Smooth muscle cell (in vitro differentiated cells): ENCODE data around the gene C20orf202. TPM values are rescaled to one million over a fixed set of nuclear protein-coding genes. Genes with fewer than 3 reads are reported as not detected.

ENCODE experiments used
- DNase-seq: peaks from one replicate; lab custom pipeline; 2025; ENCODE audit not compliant: unreplicated experiment; lab: John Stamatoyannopoulos, UW
- H2AFZ ChIP-seq: fragments of 200-600 bp; sonication (generic); 2 replicates; pipeline ENCODE4 v1.6.0; 2016; ENCODE audit warnings: antibody characterized with exemption, low read depth, mild to moderate bottlenecking
- H3F3A ChIP-seq: fragments of 200-600 bp; sonication (generic); 2 replicates; pipeline ENCODE4 v1.6.0; 2017; ENCODE audit warnings: antibody characterized with exemption, low read depth
- H3K27ac ChIP-seq: fragments of 200-600 bp; sonication (generic); 2 replicates; pipeline ENCODE4 v1.5.1; 2016; ENCODE audit warnings: low read depth, mild to moderate bottlenecking
- H3K27me3 ChIP-seq: fragments of 200-600 bp; sonication (generic); 2 replicates; pipeline ENCODE4 v1.6.1; 2016; ENCODE audit warnings: low read depth, mild to moderate bottlenecking
- H3K36me3 ChIP-seq: fragments of 200-600 bp; sonication (generic); 2 replicates; pipeline ENCODE4 v1.5.1; 2016; ENCODE audit warnings: low read depth
- H3K4me1 ChIP-seq: fragments of 200-600 bp; sonication (generic); 2 replicates; pipeline ENCODE4 v1.5.1; 2016; ENCODE audit warnings: low read depth
- H3K4me2 ChIP-seq: fragments of 200-600 bp; sonication (generic); 2 replicates; pipeline ENCODE4 v1.6.0; 2016; ENCODE audit warnings: mild to moderate bottlenecking
- H3K4me3 ChIP-seq: fragments of 200-600 bp; sonication (generic); 2 replicates; pipeline ENCODE4 v1.5.1; 2016; ENCODE audit warnings: mild to moderate bottlenecking
- H3K79me2 ChIP-seq: fragments of 200-600 bp; sonication (generic); 2 replicates; pipeline ENCODE4 v1.6.0; 2016; ENCODE audit warnings: low read depth, mild to moderate bottlenecking
- H3K9ac ChIP-seq: fragments of 200-600 bp; sonication (generic); 2 replicates; pipeline ENCODE4 v1.6.0; 2016; ENCODE audit warnings: low read depth
- H3K9me3 ChIP-seq: fragments of 200-600 bp; sonication (generic); replicated peaks from 2 replicates; pipeline ENCODE4 v1.5.1; 2016; ENCODE audit warnings: low read depth
- H4K20me1 ChIP-seq: fragments of 200-600 bp; sonication (generic); 2 replicates; pipeline ENCODE4 v1.6.0; 2016; ENCODE audit warnings: low read depth
- CTCF ChIP-seq: fragments of 200-600 bp; sonication (generic); IDR thresholded peaks from 2 replicates; pipeline ENCODE4 v1.5.1; 2017; ENCODE audit warnings: borderline replicate concordance, mild to moderate bottlenecking, antibody characterized with exemption; ENCODE audit not compliant: insufficient read depth, poor library complexity, severe bottlenecking
- WGBS: methylation state at CpG from one replicate; pipeline ENCODE4 v1.1.7; 2016; ENCODE audit warnings: low lambda C conversion rate; 5-methylcytosine and 5-hydroxymethylcytosine counted together
- polyA plus RNA-seq: library from polyadenylated mRNA; unstranded; fragments of >200 nt; fragmentation: Nextera tagmentation; extraction: Ambion mirVana; gene quantifications from 2 replicates; pipeline ENCODE4 v1.2.1, GENCODE V29; 2016
- total RNA-seq: library from RNA; depleted of rRNA; stranded (reverse); fragments of >200 nt; gene quantifications from 2 replicates; pipeline ENCODE4 v1.2.3, GENCODE V29; 2014

Gene C20orf202
- total and polyA plus RNA-seq, 2 experiments from 2014 or later, result not detected

DNA sequence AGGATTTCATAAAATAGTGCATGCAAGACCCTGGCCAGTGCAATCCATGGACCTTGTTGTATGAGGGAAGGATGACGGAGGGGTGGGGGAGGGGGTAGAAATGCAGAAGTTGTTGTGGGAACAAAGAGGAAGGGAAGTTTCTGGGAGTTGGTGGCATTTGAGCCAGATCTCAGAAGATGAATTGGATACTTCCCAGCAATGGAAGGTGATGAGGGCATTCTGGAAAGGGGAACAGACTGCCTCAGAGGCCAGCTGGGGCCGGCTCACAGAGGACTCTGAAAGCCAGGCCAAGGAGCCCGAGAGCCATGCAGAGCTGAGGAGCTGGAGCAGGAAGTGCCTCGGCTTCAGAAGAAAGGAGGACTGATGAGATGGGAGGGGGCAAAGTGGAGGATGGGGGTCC, 21.1 kb upstream of the C20orf202 start:
- Histone ChIP-seq H3K4me1 (no peaks in the 10 kb centered on the region), H3K9me3 (no peaks in the 10 kb centered on the region), H4K20me1 (no peaks in the 10 kb centered on the region), H3K79me2 (no peaks in the 10 kb centered on the region), H3K27ac (no peak overlapping the region), H3F3A (no peaks in the 10 kb centered on the region), H3K4me2 (no peak overlapping the region), H3K4me3 (no peak overlapping the region), H2AFZ (no peak overlapping the region), H3K36me3 (no peaks in the 10 kb centered on the region), H3K9ac (no peak overlapping the region), H3K27me3 (peaks cover 32% of the 10 kb centered on the region)
- no peak for TF ChIP-seq CTCF
- no peak for DNase-seq
- 79% methylated on average over 4 of the region's 4 CpGs for WGBS

DNA sequence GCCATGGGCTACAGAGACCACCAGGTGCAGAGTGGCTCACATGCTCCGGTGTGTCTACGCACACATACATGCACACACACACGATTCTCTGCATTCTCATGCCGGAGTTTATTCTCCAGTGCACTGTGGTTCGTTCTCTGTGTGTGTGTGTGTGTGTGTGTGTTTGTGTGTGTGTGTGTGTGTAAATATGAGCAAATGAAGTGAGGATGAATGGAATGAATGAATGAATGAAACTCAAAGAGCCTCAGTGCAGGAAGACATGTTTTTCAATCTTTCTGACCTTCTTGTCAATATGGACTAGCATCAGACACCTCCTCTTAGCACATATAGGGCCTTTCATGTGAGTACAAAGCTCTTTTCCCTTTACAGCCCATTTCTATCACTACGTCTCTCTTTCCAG, 20.1 kb upstream of the C20orf202 start:
- no peak for DNase-seq
- no peaks in the 10 kb centered on the region for H3K36me3 ChIP-seq
- no peak overlapping the region for H3K4me3 ChIP-seq
- H3K4me2 ChIP-seq, result no peak overlapping the region
- no peak overlapping the region for H3K27ac ChIP-seq
- no peak overlapping the region for H3K9ac ChIP-seq
- H3K4me1 ChIP-seq, result no peaks in the 10 kb centered on the region
- H2AFZ ChIP-seq, result no peak overlapping the region
- no peaks in the 10 kb centered on the region for H3F3A ChIP-seq
- TF ChIP-seq CTCF, result no peak
- H3K79me2 ChIP-seq, result no peaks in the 10 kb centered on the region
- no peaks in the 10 kb centered on the region for H4K20me1 ChIP-seq
- H3K9me3 ChIP-seq, result no peaks in the 10 kb centered on the region
- 92% methylated on average over 6 of the region's 6 CpGs for WGBS
- H3K27me3 ChIP-seq, result peaks cover 32% of the 10 kb centered on the region

DNA sequence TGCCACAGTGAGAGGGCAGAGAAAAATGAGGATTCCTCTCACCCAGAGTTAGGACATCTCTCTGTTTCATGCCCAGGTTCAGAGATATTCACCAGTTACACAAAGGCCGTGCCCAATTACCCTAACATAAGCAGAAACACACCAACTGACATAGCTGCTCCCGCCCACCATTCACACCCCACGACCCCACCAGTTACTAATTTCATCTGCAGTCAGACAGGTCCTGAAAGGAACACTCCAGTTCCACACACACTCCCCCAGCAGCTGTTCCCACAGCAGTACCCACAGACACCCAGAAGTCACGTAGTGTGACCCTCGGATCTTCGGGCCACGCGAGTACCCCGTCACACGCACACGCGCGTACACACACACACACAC, 19.0 kb upstream of the C20orf202 start:
- H3K9ac ChIP-seq, result no peak overlapping the region
- no peaks in the 10 kb centered on the region for H3K36me3 ChIP-seq
- H2AFZ ChIP-seq, result no peak overlapping the region
- H4K20me1 ChIP-seq, result no peaks in the 10 kb centered on the region
- H3K9me3 ChIP-seq, result no peaks in the 10 kb centered on the region
- H3K4me2 ChIP-seq, result peak overlapping the region; percentile 90
- H3K79me2 ChIP-seq, result no peaks in the 10 kb centered on the region
- H3F3A ChIP-seq, result no peaks in the 10 kb centered on the region
- 62% methylated on average over 13 of the region's 13 CpGs for WGBS
- peaks cover 32% of the 10 kb centered on the region for H3K27me3 ChIP-seq
- no peak for TF ChIP-seq CTCF
- H3K4me3 ChIP-seq, result peak overlapping the region; percentile 55
- H3K4me1 ChIP-seq, result no peaks in the 10 kb centered on the region
- no peak overlapping the region for H3K27ac ChIP-seq
- no peak for DNase-seq

DNA sequence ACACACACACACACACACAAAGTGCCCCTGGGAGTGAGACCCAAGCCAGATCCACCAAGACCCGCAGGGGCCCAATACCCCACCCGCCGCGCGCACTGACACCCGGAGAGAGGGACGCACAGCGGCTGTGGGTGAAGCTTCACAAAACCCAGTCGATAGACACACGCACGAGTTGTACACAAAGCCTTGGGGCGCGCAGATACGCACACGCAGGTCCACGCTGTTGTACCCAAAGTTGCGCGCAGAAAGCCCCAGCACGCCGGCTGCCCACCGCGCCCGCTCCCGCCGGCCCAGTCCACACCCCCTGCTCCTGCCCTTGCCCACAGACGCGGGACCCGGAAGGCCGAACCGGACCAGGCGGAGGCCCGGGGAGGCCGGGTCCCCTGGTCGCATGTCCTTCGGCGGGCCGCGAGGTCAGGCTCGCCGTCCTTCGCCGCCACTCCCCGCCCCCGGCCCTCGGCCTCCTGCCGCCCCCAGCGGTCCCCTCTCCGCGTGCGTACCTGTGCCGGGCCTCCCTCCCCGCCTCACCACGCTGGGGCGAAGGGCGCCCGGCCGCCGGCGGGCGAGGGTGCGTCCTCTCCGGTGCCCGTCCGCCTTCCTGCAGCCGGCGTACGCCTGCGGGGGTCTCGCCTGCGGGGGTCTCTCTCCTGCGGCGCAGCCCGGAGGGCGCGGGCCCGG, 18.5 kb upstream of the C20orf202 start, which contains the start of gene TMEM74B:
TSS of gene TMEM74B (minus strand) at position 344 of the 678 bp plus-strand sequence. CDS start 1,180 bp downstream, outside the sequence.
- H3K36me3 ChIP-seq, result no peaks in the 10 kb centered on the region
- no peaks in the 10 kb centered on the region for H3K4me1 ChIP-seq
- H3K9me3 ChIP-seq, result no peaks in the 10 kb centered on the region
- no peaks in the 10 kb centered on the region for H3K79me2 ChIP-seq
- H3K9ac ChIP-seq, result no peak within 1 kb of the TSS
- H3K4me3 ChIP-seq, result peak within 1 kb of the TSS; percentile 55
- H2AFZ ChIP-seq, result no peak within 1 kb of the TSS
- H3K4me2 ChIP-seq, result peak within 1 kb of the TSS; percentile 90
- no peaks in the 10 kb centered on the region for H4K20me1 ChIP-seq
- WGBS, result 8% methylated on average over 29 of the region's 76 CpGs
- H3K27ac ChIP-seq, result no peak within 1 kb of the TSS
- TF ChIP-seq CTCF, result no peak
- no peaks in the 10 kb centered on the region for H3F3A ChIP-seq
- H3K27me3 ChIP-seq, result peaks cover 32% of the 10 kb centered on the region
- no peak for DNase-seq
